Testis (tissue), 2 donors: ENCODE results near the gene DST.

Source experiments
- CTCF ChIP-seq, 3 experiments: fragments of 450-650 bp in 2 of 3; fragments of 200-600 bp in 1 of 3; sonication (generic) in 1 of 3; IDR thresholded peaks; one replicate each; pipeline ENCODE4 v1.5.1; 2016 to 2019; ENCODE audit warnings: antibody characterized with exemption in 3 of 3, mild to moderate bottlenecking in 2 of 3, moderate library complexity in 1 of 3
- POLR2A ChIP-seq: fragments of 450-650 bp; IDR thresholded peaks from one replicate; pipeline ENCODE4 v1.6.1; 2017; ENCODE audit warnings: antibody characterized with exemption, mild to moderate bottlenecking, moderate library complexity

GRCh38 chr6:56456785-56457184 lies 185.9 kb downstream of the DST start:
- TF ChIP-seq POLR2A (no peak), CTCF (IDR thresholded peaks at IDR 0.05) (no peak)
